OCI-LY1 (cell line): ENCODE results near the gene UTS2R.

Source experiments
- H2AFZ ChIP-seq: fragments of 200-600 bp; sonication (generic), shearing (Covaris generic); 2 replicates; pipeline ENCODE4 v1.6.0; 2014; ENCODE audit warnings: antibody characterized with exemption, mild to moderate bottlenecking, low read length
- H3F3A ChIP-seq: fragments of 200-600 bp; sonication (generic), shearing (Covaris generic); 2 replicates; pipeline ENCODE4 v1.6.0; 2014; ENCODE audit warnings: mild to moderate bottlenecking, antibody characterized with exemption, low read length, moderate library complexity; ENCODE audit not compliant: insufficient read depth
- H3K27ac ChIP-seq: fragments of 200-600 bp; sonication (generic); 2 replicates; pipeline ENCODE4 v1.5.1; 2014; ENCODE audit warnings: low read length, mixed run types, mild to moderate bottlenecking, low read depth; ENCODE audit not compliant: poor library complexity, severe bottlenecking
- H3K27me3 ChIP-seq: fragments of 200-600 bp; sonication (generic); 2 replicates; pipeline ENCODE4 v1.6.0; 2014; ENCODE audit warnings: antibody characterized with exemption, mild to moderate bottlenecking, low read length, moderate library complexity; ENCODE audit not compliant: insufficient read depth
- H3K36me3 ChIP-seq: fragments of 200-600 bp; sonication (generic); 2 replicates; pipeline ENCODE4 v1.6.1; 2014; ENCODE audit warnings: mild to moderate bottlenecking, antibody characterized with exemption, low read length, moderate library complexity, mixed read lengths; ENCODE audit not compliant: insufficient read depth
- H3K4me1 ChIP-seq: fragments of 200-600 bp; sonication (generic); 2 replicates; pipeline ENCODE4 v1.5.1; 2014; ENCODE audit warnings: mild to moderate bottlenecking, low read length, moderate library complexity; ENCODE audit not compliant: insufficient read depth, severe bottlenecking
- H3K4me2 ChIP-seq: fragments of 200-600 bp; sonication (generic), shearing (Covaris generic); 2 replicates; pipeline ENCODE4 v1.6.1; 2014; ENCODE audit warnings: low read length
- H3K4me3 ChIP-seq: fragments of 200-600 bp; sonication (generic); 2 replicates; pipeline ENCODE4 v1.5.1; 2014; ENCODE audit warnings: low read length, low read depth, mild to moderate bottlenecking, mixed read lengths; ENCODE audit not compliant: poor library complexity, severe bottlenecking
- H3K79me2 ChIP-seq: fragments of 200-600 bp; shearing (Covaris generic); 2 replicates; pipeline ENCODE4 v1.6.1; 2016; ENCODE audit warnings: mixed run types, low read length, mixed read lengths; ENCODE audit not compliant: insufficient read depth
- H3K9ac ChIP-seq: fragments of 200-600 bp; sonication (generic), shearing (Covaris generic); 2 replicates; pipeline ENCODE4 v1.6.1; 2014; ENCODE audit warnings: mild to moderate bottlenecking, low read length, mixed read lengths
- H3K9me2 ChIP-seq: fragments of 200-600 bp; sonication (generic), shearing (Covaris generic); 2 replicates; pipeline ENCODE4 v1.6.1; 2014; ENCODE audit warnings: low read depth, mild to moderate bottlenecking, low read length, mixed read lengths
- H3K9me3 ChIP-seq: fragments of 200-600 bp; shearing (Covaris generic); 2 replicates; pipeline ENCODE4 v1.6.1; 2014; ENCODE audit warnings: low read length, mixed read lengths
- H4K20me1 ChIP-seq: fragments of 200-600 bp; sonication (generic), shearing (Covaris generic); 2 replicates; pipeline ENCODE4 v1.6.0; 2016; ENCODE audit warnings: mild to moderate bottlenecking, low read length; ENCODE audit not compliant: insufficient read depth
- CTCF ChIP-seq: fragments of 200-600 bp; sonication (generic), shearing (Covaris generic); IDR thresholded peaks from 2 replicates; pipeline ENCODE4 v1.5.1; 2017; ENCODE audit warnings: mild to moderate bottlenecking, antibody characterized with exemption, low read length, moderate library complexity, mixed read lengths
- EZH2 ChIP-seq: fragments of 200-600 bp; sonication (generic), shearing (Covaris generic); IDR thresholded peaks from 2 replicates; pipeline ENCODE4 v1.8.0; 2017; ENCODE audit warnings: borderline replicate concordance, mixed run types, mild to moderate bottlenecking, antibody characterized with exemption, low read length, moderate library complexity, mixed read lengths

Gene UTS2R

GRCh38 chr17:82348434-82348833, 23.1 kb upstream of the UTS2R start:
- Histone ChIP-seq H3K9me3 (no peaks in the 10 kb centered on the region), H3K4me1 (peaks cover 36% of the 10 kb centered on the region), H3K27me3 (no peaks in the 10 kb centered on the region), H3K36me3 (no peaks in the 10 kb centered on the region), H3K4me2 (no peak overlapping the region), H3K79me2 (no peaks in the 10 kb centered on the region), H3K9me2 (no peaks in the 10 kb centered on the region), H2AFZ (no peak overlapping the region), H3K27ac (no peak overlapping the region), H3K9ac (no peak overlapping the region), H3F3A (no peaks in the 10 kb centered on the region; the same call in 1 of the 2 replicates), H4K20me1 (no peaks in the 10 kb centered on the region), H3K4me3 (no peak overlapping the region)
- TF ChIP-seq CTCF (no peak), EZH2 (no peak)

DNA sequence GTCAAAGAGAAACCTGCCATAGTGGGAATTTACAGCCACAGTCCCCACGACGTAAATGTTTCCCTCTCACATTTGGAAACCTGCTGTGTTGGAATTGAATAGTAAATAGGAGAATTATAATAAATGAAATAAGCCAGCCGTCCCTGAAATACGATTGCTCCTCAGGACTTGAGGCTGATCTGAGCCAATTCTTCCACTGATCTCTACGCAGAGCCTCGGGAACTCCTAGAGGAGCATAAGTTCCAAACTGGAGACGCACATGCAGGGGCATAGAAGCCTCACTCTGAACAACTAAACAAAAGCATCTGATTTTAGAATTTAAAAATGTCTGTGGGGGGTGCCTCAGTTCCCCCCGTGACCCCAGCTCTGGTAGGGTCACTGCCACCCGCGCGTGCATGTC, 22.7 kb upstream of the UTS2R start:
- H3F3A ChIP-seq = no peaks in the 10 kb centered on the region; the same call in 1 of the 2 replicates
- H3K9me2 ChIP-seq = no peaks in the 10 kb centered on the region
- no peaks in the 10 kb centered on the region for H3K27me3 ChIP-seq
- no peaks in the 10 kb centered on the region for H3K9me3 ChIP-seq
- H3K4me2 ChIP-seq = no peak overlapping the region
- no peak overlapping the region for H3K9ac ChIP-seq
- no peaks in the 10 kb centered on the region for H4K20me1 ChIP-seq
- no peak overlapping the region for H3K4me3 ChIP-seq
- peaks cover 36% of the 10 kb centered on the region for H3K4me1 ChIP-seq
- no peaks in the 10 kb centered on the region for H3K36me3 ChIP-seq
- H3K79me2 ChIP-seq = no peaks in the 10 kb centered on the region
- H2AFZ ChIP-seq = no peak overlapping the region
- H3K27ac ChIP-seq = no peak overlapping the region
- TF ChIP-seq EZH2 = no peak
- no peak for TF ChIP-seq CTCF

GRCh38 chr17:82349287-82349701, 22.3 kb upstream of the UTS2R start:
- Histone ChIP-seq H3K9ac (no peak overlapping the region), H3K79me2 (no peaks in the 10 kb centered on the region), H3K27ac (no peak overlapping the region), H2AFZ (no peak overlapping the region), H3K4me3 (no peak overlapping the region), H3F3A (no peaks in the 10 kb centered on the region; the same call in 1 of the 2 replicates), H3K36me3 (no peaks in the 10 kb centered on the region), H3K9me2 (no peaks in the 10 kb centered on the region), H4K20me1 (no peaks in the 10 kb centered on the region), H3K27me3 (no peaks in the 10 kb centered on the region), H3K9me3 (no peaks in the 10 kb centered on the region), H3K4me1 (peaks cover 36% of the 10 kb centered on the region), H3K4me2 (no peak overlapping the region)
- TF ChIP-seq EZH2 (no peak), CTCF (no peak)
